Measurements from ENCODE around the gene RGS2.

Gene RGS2

DNA sequence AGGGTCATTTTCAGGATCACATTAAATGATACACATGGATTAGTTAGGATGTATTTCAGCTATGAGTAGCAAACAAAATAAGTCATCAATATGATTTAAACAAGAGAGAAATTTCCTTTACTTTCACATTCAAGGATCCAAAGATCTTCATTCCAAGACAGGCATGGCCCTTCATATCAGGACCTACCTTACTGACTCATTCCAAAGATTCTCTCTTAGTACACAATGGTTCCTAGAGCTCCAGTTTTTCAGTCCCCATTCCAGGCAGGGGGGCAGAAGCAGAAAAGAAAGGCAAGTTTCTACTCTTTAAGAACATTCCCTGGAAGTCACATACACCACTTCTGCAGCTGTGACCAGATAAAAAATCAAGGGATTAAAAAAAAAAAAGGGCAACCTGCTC lies 23.7 kb downstream of the RGS2 start:
- no peak for DNase-seq

- DNase-seq: no peak
Measured at GRCh38 chr1:192835116-192835515, 26.3 kb downstream of the RGS2 start.

GRCh38 chr1:192839162-192840066 lies 30.6 kb downstream of the RGS2 start:
- no peak for DNase-seq

DNA sequence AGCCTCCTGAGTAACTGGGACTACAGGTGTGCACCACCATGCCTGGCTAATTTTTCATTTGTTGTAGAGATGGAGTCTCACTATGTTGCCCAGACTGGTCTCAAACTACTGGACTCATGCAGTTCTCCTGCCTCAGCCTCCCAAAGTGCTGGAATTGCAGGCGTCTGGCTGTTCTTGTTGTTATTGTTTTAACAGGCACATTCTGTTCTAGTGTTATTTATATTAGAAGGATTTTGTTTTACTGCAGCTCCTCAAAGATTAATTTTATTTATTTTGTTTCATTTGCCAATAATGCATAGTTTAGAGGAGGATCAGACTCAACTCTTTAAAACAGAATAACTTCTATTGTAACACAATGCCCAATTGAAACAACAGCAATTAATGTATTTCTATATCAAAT lies 35.5 kb downstream of the RGS2 start:
- no peak for DNase-seq

DNA sequence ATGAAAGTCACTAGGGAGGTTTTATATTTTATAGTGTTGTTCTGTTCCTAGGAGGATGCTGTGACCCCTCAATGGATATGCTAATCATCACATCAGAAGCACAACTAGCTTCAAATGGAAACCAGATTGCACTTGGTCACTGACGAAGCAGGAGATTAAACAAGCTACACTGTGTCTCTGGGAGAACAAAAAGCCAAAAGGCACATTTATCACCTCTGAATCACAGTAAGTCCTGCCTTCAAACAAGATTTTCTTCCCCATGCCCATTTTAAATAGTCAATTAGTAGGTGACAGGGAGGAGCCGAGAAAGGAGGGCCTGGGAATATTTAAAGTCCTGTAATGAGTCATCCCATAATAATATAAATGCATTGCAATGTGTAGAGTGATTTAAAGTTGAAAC lies 38.1 kb downstream of the RGS2 start:
- no peak for DNase-seq

DNA sequence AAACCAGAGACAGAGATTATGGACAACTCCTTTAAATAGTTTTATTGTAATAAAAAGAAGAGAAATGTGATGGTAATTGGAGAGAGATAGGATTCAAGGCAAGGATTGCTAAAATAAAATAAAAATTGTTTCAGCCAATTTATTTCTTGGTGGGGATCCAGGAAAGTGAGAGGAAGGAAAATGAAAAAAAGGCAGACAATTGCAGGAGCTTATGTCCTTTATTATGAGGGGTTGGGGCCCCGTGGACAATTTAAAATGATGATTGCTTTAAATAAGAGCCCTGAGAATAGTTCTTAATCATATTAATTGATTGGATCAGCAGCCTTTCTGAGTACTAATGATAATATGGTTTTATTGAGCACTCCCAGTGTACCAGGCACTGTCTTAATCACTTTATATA lies 40.2 kb downstream of the RGS2 start:
- DNase-seq: no peak

- DNase-seq: no peak
Measured at GRCh38 chr1:192849442-192849841, 40.6 kb downstream of the RGS2 start.

GRCh38 chr1:192852001-192852947 lies 43.4 kb downstream of the RGS2 start:
- no peak for DNase-seq

- no peak for DNase-seq
Measured at GRCh38 chr1:192858456-192858855, 49.6 kb downstream of the RGS2 start.

DNA sequence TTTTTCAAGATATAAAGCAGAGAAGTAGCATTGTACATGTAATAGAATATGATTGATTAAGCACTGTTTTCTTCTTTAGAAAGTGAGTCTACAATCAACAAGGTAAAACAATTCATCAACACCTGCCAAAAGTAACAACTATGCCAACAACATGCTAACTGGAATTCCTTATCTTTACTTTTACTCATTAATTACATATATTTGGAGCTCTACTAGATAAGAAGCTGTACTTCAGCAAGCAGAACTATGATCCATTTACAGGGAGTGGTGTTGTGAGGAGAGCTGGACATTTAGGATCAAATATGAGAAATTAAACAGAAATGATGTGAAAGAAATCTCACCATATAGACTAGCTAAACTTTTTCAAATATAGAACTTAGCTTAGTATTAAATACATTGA lies 51.0 kb downstream of the RGS2 start:
- DNase-seq: no peak

- DNase-seq: no peak
Measured at GRCh38 chr1:192860478-192861185, 51.8 kb downstream of the RGS2 start.

DNA sequence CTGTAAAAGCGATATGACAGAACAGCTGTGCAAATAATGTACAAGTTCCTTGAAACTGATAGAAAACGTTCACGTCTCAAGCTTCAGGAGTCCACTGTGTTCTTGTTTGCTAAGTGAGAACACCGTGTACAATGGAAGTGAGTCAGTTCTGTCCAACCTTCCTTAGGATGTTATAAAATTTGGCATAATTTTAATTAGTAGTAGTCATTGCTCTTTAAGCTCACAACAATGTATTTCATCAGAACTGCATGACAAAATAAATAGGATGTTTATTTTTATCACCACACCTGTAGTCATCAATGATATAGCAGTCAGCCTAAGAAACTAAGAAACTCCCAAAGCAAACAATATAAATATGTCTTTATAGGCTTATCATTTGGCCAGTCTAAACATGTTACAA lies 53.0 kb downstream of the RGS2 start:
- no peak for DNase-seq
